K562 (cell line): ENCODE measurements around the gene MLN. TPM values are rescaled to one million over a fixed set of nuclear protein-coding genes. Genes with fewer than 3 reads are reported as not detected.

Experiments
- ATAC-seq: fragments of 200-7000 bp; cut with Tn5 transposase; 3 replicates; pipeline ENCODE4 v1.9.1; 2020; ENCODE audit warnings: moderate library complexity
- BruUV-seq: library from RNA; stranded (reverse); fragments of 400-500 nt; replicated peaks from 2 replicates; lab custom pipeline; 2021; lab: Mats Ljungman, UMichigan
- CTCF ChIA-PET: fragments of 300-600 bp; formaldehyde crosslinking; extraction: SDS; loops from one replicate; lab custom pipeline; 2021; ENCODE audit warnings: low intra/inter-chr PET ratio; lab: Yijun Ruan, JAX
- POLR2A ChIA-PET: fragments of 300-600, 350-650 bp; sonication (Branson Sonifier 250); formaldehyde crosslinking; extraction: SDS; loops from one replicate; lab custom pipeline; 2021; ENCODE audit warnings: antibody characterized with exemption, inconsistent platforms; lab: Yijun Ruan, JAX
- DNase-seq, 4 experiments: peaks; one replicate each; pipeline versions ENCODE4 v3.0.0 to v3.0.0-alpha.2; 2011 to 2018; ENCODE audit warnings: low spot score in 3 of 4, mixed read lengths in 3 of 4; ENCODE audit errors: extremely low read depth in 1 of 4
- FAIRE-seq: peaks from 2 replicates; lab custom pipeline; 2011; peaks lifted over from hg19 to GRCh38; lab: Jason Lieb, UNC
- H2AFZ ChIP-seq: 2 replicates; pipeline ENCODE4 v1.6.0; 2011; ENCODE audit warnings: low read depth, low read length, control low read depth, inconsistent platforms
- H3K27ac ChIP-seq: fragments of 200-600 bp; 3 replicates; pipeline ENCODE4 v1.8.0; 2011; ENCODE audit warnings: low read depth, mild to moderate bottlenecking, control low read depth, inconsistent platforms, low read length, moderate library complexity, mixed read lengths; ENCODE audit errors: extremely low read depth
- H3K27me3 ChIP-seq, 2 experiments: fragments of 300-600 bp in 1 of 2; 2 replicates in 1 of 2; 3 replicates in 1 of 2; pipeline versions ENCODE4 v1.6.0 to v1.8.0; 2011; ENCODE audit warnings: inconsistent platforms in 2 of 2, low read length in 2 of 2, mild to moderate bottlenecking in 1 of 2, mixed read lengths in 1 of 2, moderate library complexity in 1 of 2; ENCODE audit not compliant: control insufficient read depth in 2 of 2, insufficient read depth in 2 of 2
- H3K36me3 ChIP-seq: fragments of 300-600 bp; 3 replicates; pipeline ENCODE4 v1.8.0; 2011; ENCODE audit warnings: mild to moderate bottlenecking, low read length, inconsistent platforms; ENCODE audit not compliant: control insufficient read depth, insufficient read depth
- H3K4me1 ChIP-seq, 2 experiments: fragments of 200-600 bp in 1 of 2; replicated peaks in 1 of 2; 2 replicates in 1 of 2; 3 replicates in 1 of 2; pipeline versions ENCODE4 v1.5.1 to v1.8.0; 2011; ENCODE audit warnings: inconsistent platforms in 2 of 2, low read length in 2 of 2, mild to moderate bottlenecking in 1 of 2, mixed read lengths in 1 of 2, moderate library complexity in 1 of 2; ENCODE audit not compliant: control insufficient read depth in 2 of 2, insufficient read depth in 2 of 2
- H3K4me2 ChIP-seq: 2 replicates; pipeline ENCODE4 v1.6.1; 2011; ENCODE audit warnings: low read length, control low read depth, inconsistent platforms, mixed read lengths; ENCODE audit not compliant: insufficient read depth
- H3K4me3 ChIP-seq: fragments of 200-600 bp; sonication (generic), shearing (Covaris generic); 2 replicates; pipeline ENCODE4 v1.5.1; 2016; ENCODE audit warnings: control low read depth, inconsistent platforms
- H3K79me2 ChIP-seq: fragments of 200-600 bp; 3 replicates; pipeline ENCODE4 v1.8.0; 2011; ENCODE audit warnings: low read length, inconsistent platforms; ENCODE audit not compliant: control insufficient read depth, insufficient read depth
- H3K9ac ChIP-seq, 2 experiments: 2 replicates each; pipeline versions ENCODE4 v1.6.0 to v1.6.1; 2011; ENCODE audit warnings: low read depth in 2 of 2, low read length in 2 of 2, control low read depth in 1 of 2, inconsistent platforms in 1 of 2, mild to moderate bottlenecking in 1 of 2, mixed read lengths in 1 of 2; ENCODE audit not compliant: insufficient read depth in 1 of 2
- H3K9me1 ChIP-seq: one replicate; pipeline ENCODE4 v1.6.0; 2011; ENCODE audit warnings: inconsistent platforms, mild to moderate bottlenecking, low read length, moderate library complexity; ENCODE audit not compliant: control insufficient read depth, insufficient read depth
- H3K9me3 ChIP-seq: replicated peaks from 2 replicates; pipeline ENCODE4 v1.5.1; 2011; ENCODE audit warnings: low read depth, low read length, inconsistent platforms; ENCODE audit not compliant: control insufficient read depth, insufficient read depth
- H4K20me1 ChIP-seq: replicated peaks from 2 replicates; pipeline ENCODE4 v1.6.1; 2011; ENCODE audit warnings: low read length, inconsistent platforms, mixed read lengths; ENCODE audit not compliant: control insufficient read depth, insufficient read depth
- ELF1 ChIP-seq: fragments of 200-800 bp; sonication (Bioruptor generic); IDR thresholded peaks from 2 replicates; pipeline ENCODE4 v1.6.1; 2016; ENCODE audit warnings: missing genetic modification characterization, missing compliant biosample characterization
- GABPB1 ChIP-seq: sonication (generic); formaldehyde crosslinking; IDR thresholded peaks from 2 replicates; pipeline ENCODE4 v1.8.0; 2022; ENCODE audit warnings: mild to moderate bottlenecking, missing genetic modification reagents
- HMGN3 ChIP-seq: IDR thresholded peaks from 2 replicates; pipeline ENCODE4 v1.6.1; 2011; ENCODE audit warnings: borderline replicate concordance, low read depth, mild to moderate bottlenecking, mixed read lengths, low read length; ENCODE audit not compliant: insufficient read length; ENCODE audit errors: extremely low read depth
- HNRNPLL ChIP-seq: fragments of 200-400 bp; formaldehyde crosslinking; IDR thresholded peaks from 2 replicates; pipeline ENCODE4 v1.6.1; 2017; ENCODE audit warnings: low read length, low read depth, mild to moderate bottlenecking; ENCODE audit not compliant: poor library complexity, severe bottlenecking
- MBD2 ChIP-seq: sonication (generic); IDR thresholded peaks from 2 replicates; pipeline ENCODE4 v1.6.1; 2016; ENCODE audit warnings: low read depth, borderline replicate concordance
- NR2C2 ChIP-seq, 2 experiments: fragments of 200-800 bp in 1 of 2; sonication (Bioruptor generic) in 1 of 2; sonication (generic) in 1 of 2; formaldehyde crosslinking in 1 of 2; IDR thresholded peaks; 2 replicates each; pipeline versions ENCODE4 v1.6.1 to v1.8.0; 2016 to 2022; ENCODE audit warnings: mild to moderate bottlenecking in 1 of 2, missing compliant biosample characterization in 1 of 2, missing genetic modification characterization in 1 of 2, missing genetic modification reagents in 1 of 2
- PCBP1 ChIP-seq: fragments of 200-400 bp; formaldehyde crosslinking; IDR thresholded peaks from 2 replicates; pipeline ENCODE4 v1.6.1; 2018; ENCODE audit warnings: mild to moderate bottlenecking, low read depth, low read length; ENCODE audit not compliant: poor library complexity, severe bottlenecking
- RBM15 ChIP-seq: fragments of 200-400 bp; formaldehyde crosslinking; IDR thresholded peaks from 2 replicates; pipeline ENCODE4 v1.6.1; 2018; ENCODE audit warnings: mild to moderate bottlenecking, low read length, moderate library complexity; ENCODE audit not compliant: insufficient read depth
- ZNF3 ChIP-seq: fragments of 250-450 bp; sonication (Bioruptor Pico); IDR thresholded peaks from 2 replicates; pipeline ENCODE4 v1.5.0; 2021; ENCODE audit warnings: mild to moderate bottlenecking, moderate library complexity
- ZSCAN32 ChIP-seq: fragments of 450-650 bp; formaldehyde crosslinking; IDR thresholded peaks from 2 replicates; pipeline ENCODE4 v1.4.0; 2020; ENCODE audit warnings: mild to moderate bottlenecking, moderate library complexity
- WGBS: fragments of 100-300 bp; shearing (Covaris generic); methylation state at CpG from one replicate; pipeline ENCODE4 v1.1.6; 2016; ENCODE audit warnings: low coverage, mixed read lengths; ENCODE audit not compliant: insufficient coverage; ENCODE audit errors: missing lambda C conversion rate; 5-methylcytosine and 5-hydroxymethylcytosine counted together
- in situ Hi-C: fragments of 300-500 bp; cut with MboI; formaldehyde crosslinking; loops from 4 replicates; pipeline ENCODE4 v1.15.0; 2018; ENCODE audit warnings: inconsistent platforms, mixed read lengths
- intact Hi-C: fragments of 100-400 bp; cut with micrococcal nuclease; formaldehyde crosslinking; loops from 2 replicates; pipeline ENCODE4 v1.14.2; 2022
- polyA plus RNA-seq, 8 experiments: library from polyadenylated mRNA; depleted of rRNA in 4 of 8; stranded (reverse) in 5 of 8; unstranded in 3 of 8; fragments of >200 nt; fragmentation: Nextera tagmentation in 2 of 8; fragmentation: Illumina TruSeq in 1 of 8; extraction: Ambion mirVana in 2 of 8; extraction: Trizol in 1 of 8; gene quantifications; 2 replicates each; pipeline versions ENCODE4 v1.2.1 to v1.2.3, GENCODE V29; 2011 to 2014; ENCODE audit warnings: inconsistent platforms in 1 of 8, missing spikeins in 1 of 8
- total RNA-seq, 7 experiments: library from RNA; depleted of rRNA in 6 of 7; stranded (reverse); fragments of >200 nt in 6 of 7; fragmentation: Illumina TruSeq in 2 of 7; extraction: Trizol in 2 of 7; gene quantifications; 2 replicates each; pipeline versions ENCODE4 v1.2.1 to v1.2.3, GENCODE V29; 2011 to 2021; ENCODE audit warnings: low replicate concordance in 1 of 7
- TF ChIP-seq, protein P1 (sequence below): fragments of 150-350 bp; IDR thresholded peaks from 2 replicates; pipeline ENCODE4 v1.6.1; 2014; ENCODE audit warnings: low read depth, mild to moderate bottlenecking, low read length, borderline replicate concordance
- TF ChIP-seq, protein P2 (sequence below): fragments of 250-450 bp; sonication (Bioruptor Pico); IDR thresholded peaks from 2 replicates; pipeline ENCODE4 v1.5.0; 2020; ENCODE audit warnings: mild to moderate bottlenecking, borderline replicate concordance

The MLN gene
- total and polyA plus RNA-seq, 9 of the 15 experiments (the other 6 are each of a cell fraction or from before 2014, with no cell fraction given), result not detected

- FAIRE-seq (no peak), ATAC-seq (no peak), DNase-seq (no peak)
- Histone ChIP-seq H3K9ac (no peak overlapping the region), H2AFZ (no peak overlapping the region), H3K9me1 (no peaks in the 10 kb centered on the region), H3K4me2 (no peak overlapping the region), H4K20me1 (peaks cover 12% of the 10 kb centered on the region; the same call in 1 of the 2 replicates), H3K27ac (no peak overlapping the region), H3K27me3 (peaks cover 26 to 67% of the 10 kb centered on the region in 2 experiments), H3K79me2 (no peaks in the 10 kb centered on the region), H3K4me1 (peaks cover 0 to 16% of the 10 kb centered on the region in 2 experiments; a peak in 2 of 5 replicates), H3K9me3 (no peaks in the 10 kb centered on the region), H3K4me3 (no peak overlapping the region), H3K36me3 (no peaks in the 10 kb centered on the region)
- no TSS peak for BruUV-seq
- in situ Hi-C loops, result no loop called here
- TF ChIP-seq HMGN3 (no peak), MBD2 (no peak), RBM15 (no peak), GABPB1 (CRISPR knock-in tag) (no peak), ZSCAN32 (CRISPR knock-in tag) (no peak), NR2C2 (CRISPR knock-in tag; IDR thresholded peaks at IDR 0.05) (no peak), NR2C2 (tag; IDR thresholded peaks at IDR 0.05) (no peak), PCBP1 (no peak), ELF1 (tag) (no peak), HNRNPLL (no peak), ZNF3 (no peak)
- TF ChIP-seq, protein P1, sequence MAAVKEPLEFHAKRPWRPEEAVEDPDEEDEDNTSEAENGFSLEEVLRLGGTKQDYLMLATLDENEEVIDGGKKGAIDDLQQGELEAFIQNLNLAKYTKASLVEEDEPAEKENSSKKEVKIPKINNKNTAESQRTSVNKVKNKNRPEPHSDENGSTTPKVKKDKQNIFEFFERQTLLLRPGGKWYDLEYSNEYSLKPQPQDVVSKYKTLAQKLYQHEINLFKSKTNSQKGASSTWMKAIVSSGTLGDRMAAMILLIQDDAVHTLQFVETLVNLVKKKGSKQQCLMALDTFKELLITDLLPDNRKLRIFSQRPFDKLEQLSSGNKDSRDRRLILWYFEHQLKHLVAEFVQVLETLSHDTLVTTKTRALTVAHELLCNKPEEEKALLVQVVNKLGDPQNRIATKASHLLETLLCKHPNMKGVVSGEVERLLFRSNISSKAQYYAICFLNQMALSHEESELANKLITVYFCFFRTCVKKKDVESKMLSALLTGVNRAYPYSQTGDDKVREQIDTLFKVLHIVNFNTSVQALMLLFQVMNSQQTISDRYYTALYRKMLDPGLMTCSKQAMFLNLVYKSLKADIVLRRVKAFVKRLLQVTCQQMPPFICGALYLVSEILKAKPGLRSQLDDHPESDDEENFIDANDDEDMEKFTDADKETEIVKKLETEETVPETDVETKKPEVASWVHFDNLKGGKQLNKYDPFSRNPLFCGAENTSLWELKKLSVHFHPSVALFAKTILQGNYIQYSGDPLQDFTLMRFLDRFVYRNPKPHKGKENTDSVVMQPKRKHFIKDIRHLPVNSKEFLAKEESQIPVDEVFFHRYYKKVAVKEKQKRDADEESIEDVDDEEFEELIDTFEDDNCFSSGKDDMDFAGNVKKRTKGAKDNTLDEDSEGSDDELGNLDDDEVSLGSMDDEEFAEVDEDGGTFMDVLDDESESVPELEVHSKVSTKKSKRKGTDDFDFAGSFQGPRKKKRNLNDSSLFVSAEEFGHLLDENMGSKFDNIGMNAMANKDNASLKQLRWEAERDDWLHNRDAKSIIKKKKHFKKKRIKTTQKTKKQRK, result no peak
- TF ChIP-seq, protein P2, sequence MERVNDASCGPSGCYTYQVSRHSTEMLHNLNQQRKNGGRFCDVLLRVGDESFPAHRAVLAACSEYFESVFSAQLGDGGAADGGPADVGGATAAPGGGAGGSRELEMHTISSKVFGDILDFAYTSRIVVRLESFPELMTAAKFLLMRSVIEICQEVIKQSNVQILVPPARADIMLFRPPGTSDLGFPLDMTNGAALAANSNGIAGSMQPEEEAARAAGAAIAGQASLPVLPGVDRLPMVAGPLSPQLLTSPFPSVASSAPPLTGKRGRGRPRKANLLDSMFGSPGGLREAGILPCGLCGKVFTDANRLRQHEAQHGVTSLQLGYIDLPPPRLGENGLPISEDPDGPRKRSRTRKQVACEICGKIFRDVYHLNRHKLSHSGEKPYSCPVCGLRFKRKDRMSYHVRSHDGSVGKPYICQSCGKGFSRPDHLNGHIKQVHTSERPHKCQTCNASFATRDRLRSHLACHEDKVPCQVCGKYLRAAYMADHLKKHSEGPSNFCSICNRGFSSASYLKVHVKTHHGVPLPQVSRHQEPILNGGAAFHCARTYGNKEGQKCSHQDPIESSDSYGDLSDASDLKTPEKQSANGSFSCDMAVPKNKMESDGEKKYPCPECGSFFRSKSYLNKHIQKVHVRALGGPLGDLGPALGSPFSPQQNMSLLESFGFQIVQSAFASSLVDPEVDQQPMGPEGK (CRISPR knock-in tag), result no peak
- POLR2A ChIA-PET, result no interaction called here
- CTCF ChIA-PET, result interaction anchor here (0.9 kb wide), 1 partner anchor 41 kb away, joined by 3 read pairs; no protein-coding TSS in a partner anchor
- intact Hi-C loops, result no loop called here
- 5% methylated on average over 9 of the region's 9 CpGs for WGBS
These were observed 38.4 kb downstream of the MLN start for GRCh38 chr6:33765368-33765767.
